GM23248 (cell line): ENCODE results near the gene ASH1L. TPM values are rescaled to one million over a fixed set of nuclear protein-coding genes. Genes with fewer than 3 reads are reported as not detected.
"Not testable (repeated sequence)": the region's sequence is repeated elsewhere in the genome, so short reads cannot be mapped to it uniquely, and the experiment has no call there.

Experiments used
- DNase-seq: peaks from one replicate; pipeline ENCODE4 v3.0.0-alpha.2; 2015
- H2AFZ ChIP-seq: fragments of 200-600 bp; sonication (generic); 2 replicates; pipeline ENCODE4 v1.6.1; 2016; ENCODE audit warnings: antibody characterized with exemption
- H3F3A ChIP-seq: fragments of 200-600 bp; sonication (generic); 2 replicates; pipeline ENCODE4 v1.6.1; 2016; ENCODE audit warnings: mild to moderate bottlenecking, antibody characterized with exemption, mixed run types; ENCODE audit not compliant: insufficient read depth
- H3K27ac ChIP-seq: fragments of 200-600 bp; sonication (generic); 2 replicates; pipeline ENCODE4 v1.5.1; 2016; ENCODE audit warnings: mild to moderate bottlenecking
- H3K27me3 ChIP-seq: fragments of 200-600 bp; sonication (generic); replicated peaks from 2 replicates; pipeline ENCODE4 v1.6.1; 2016; ENCODE audit warnings: mild to moderate bottlenecking; ENCODE audit not compliant: insufficient read depth
- H3K36me3 ChIP-seq: fragments of 200-600 bp; sonication (generic); 2 replicates; pipeline ENCODE4 v1.6.1; 2016; ENCODE audit warnings: low read depth, mild to moderate bottlenecking
- H3K4me1 ChIP-seq: fragments of 200-600 bp; sonication (generic); 2 replicates; pipeline ENCODE4 v1.6.1; 2016; ENCODE audit warnings: mild to moderate bottlenecking; ENCODE audit not compliant: insufficient read depth
- H3K4me2 ChIP-seq: fragments of 200-600 bp; sonication (generic); one replicate; pipeline ENCODE4 v1.6.1; 2016; ENCODE audit warnings: mild to moderate bottlenecking; ENCODE audit not compliant: unreplicated experiment
- H3K4me3 ChIP-seq: fragments of 200-600 bp; sonication (generic); 2 replicates; pipeline ENCODE4 v1.5.1; 2016; ENCODE audit warnings: mild to moderate bottlenecking
- H3K79me2 ChIP-seq: fragments of 200-600 bp; sonication (generic); 2 replicates; pipeline ENCODE4 v1.6.1; 2016; ENCODE audit warnings: mild to moderate bottlenecking; ENCODE audit not compliant: insufficient read depth
- H3K9ac ChIP-seq: fragments of 200-600 bp; sonication (generic); 2 replicates; pipeline ENCODE4 v1.6.1; 2016; ENCODE audit warnings: mild to moderate bottlenecking
- H3K9me2 ChIP-seq: fragments of 200-600 bp; sonication (generic); 2 replicates; pipeline ENCODE4 v1.6.1; 2016; ENCODE audit warnings: mixed run types, mild to moderate bottlenecking, moderate library complexity; ENCODE audit not compliant: insufficient read depth
- H3K9me3 ChIP-seq: fragments of 200-600 bp; sonication (generic); one replicate; pipeline ENCODE4 v1.6.1; 2017; ENCODE audit warnings: low read depth
- H4K20me1 ChIP-seq: fragments of 200-600 bp; sonication (generic); 2 replicates; pipeline ENCODE4 v1.6.0; 2016; ENCODE audit not compliant: insufficient read depth
- EZH2 ChIP-seq: fragments of 200-600 bp; sonication (generic); IDR thresholded peaks from 2 replicates; pipeline ENCODE4 v1.6.1; 2018; ENCODE audit warnings: antibody characterized with exemption, mild to moderate bottlenecking; ENCODE audit not compliant: insufficient read depth, poor library complexity, severe bottlenecking
- EZH2phosphoT487 ChIP-seq: fragments of 200-600 bp; sonication (generic); IDR thresholded peaks from 2 replicates; pipeline ENCODE4 v1.6.1; 2018; ENCODE audit warnings: antibody characterized with exemption, moderate library complexity, mild to moderate bottlenecking, low read depth; ENCODE audit not compliant: insufficient read depth
- WGBS, 2 experiments: methylation state at CpG; one replicate each; pipeline ENCODE4 v1.1.6; 2015 to 2017; ENCODE audit warnings: low lambda C conversion rate in 2 of 2, low coverage in 1 of 2; ENCODE audit errors: missing lambda C conversion rate in 2 of 2; 5-methylcytosine and 5-hydroxymethylcytosine counted together
- in situ Hi-C: fragments of 300-500 bp; cut with MboI; formaldehyde crosslinking; loops from 2 replicates; pipeline ENCODE4 v1.15.0; 2020
- polyA plus RNA-seq: library from polyadenylated mRNA; unstranded; fragments of >200 nt; fragmentation: Nextera tagmentation; extraction: Ambion mirVana; gene quantifications from 2 replicates; pipeline ENCODE4 v1.2.1, GENCODE V29; 2016
- total RNA-seq: library from RNA; depleted of rRNA; stranded (reverse); fragments of >200 nt; shearing (Covaris generic); gene quantifications from 2 replicates; pipeline ENCODE4 v1.2.3, GENCODE V29; 2014

ASH1L gene
- total and polyA plus RNA-seq, 2 experiments from 2014 or later, result 15.2 to 18.2 TPM

DNA sequence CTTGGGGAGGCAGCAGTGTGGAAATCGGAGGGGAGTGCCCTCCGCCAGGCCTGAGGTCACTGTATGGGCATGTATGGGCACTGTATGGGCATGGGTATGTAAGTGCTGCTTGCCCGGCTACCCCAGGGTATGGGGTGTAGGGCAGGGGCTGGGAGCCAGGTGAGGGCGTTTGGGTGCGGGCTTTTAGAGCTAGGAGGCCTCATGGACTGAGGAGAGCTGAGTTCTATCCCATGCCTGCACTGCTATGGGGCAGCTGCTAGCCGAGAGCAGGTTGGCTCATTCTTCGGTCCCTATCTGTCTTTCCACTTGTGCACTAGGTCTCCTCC lies 266.7 kb downstream of the ASH1L start:
- Histone ChIP-seq H3K27me3 (peaks cover 19% of the 10 kb centered on the region), H3F3A (no peaks in the 10 kb centered on the region), H3K9ac (no peak overlapping the region), H3K9me2 (no peaks in the 10 kb centered on the region), H3K36me3 (no peaks in the 10 kb centered on the region), H3K4me3 (no peak overlapping the region), H3K4me1 (no peaks in the 10 kb centered on the region), H3K79me2 (no peaks in the 10 kb centered on the region), H2AFZ (0 out of 2 replicates have a peak overlapping the region, but pooled peaks have one; percentile 74), H3K9me3 (no peaks in the 10 kb centered on the region), H3K4me2 (no peak overlapping the region), H4K20me1 (no peaks in the 10 kb centered on the region), H3K27ac (no peak overlapping the region)
- WGBS, 2 experiments, result 55 to 61% methylated on average over 7 of the region's 7 CpGs
- no peak for DNase-seq
- no peak for TF ChIP-seq EZH2
- in situ Hi-C loops, result no loop called here

DNA sequence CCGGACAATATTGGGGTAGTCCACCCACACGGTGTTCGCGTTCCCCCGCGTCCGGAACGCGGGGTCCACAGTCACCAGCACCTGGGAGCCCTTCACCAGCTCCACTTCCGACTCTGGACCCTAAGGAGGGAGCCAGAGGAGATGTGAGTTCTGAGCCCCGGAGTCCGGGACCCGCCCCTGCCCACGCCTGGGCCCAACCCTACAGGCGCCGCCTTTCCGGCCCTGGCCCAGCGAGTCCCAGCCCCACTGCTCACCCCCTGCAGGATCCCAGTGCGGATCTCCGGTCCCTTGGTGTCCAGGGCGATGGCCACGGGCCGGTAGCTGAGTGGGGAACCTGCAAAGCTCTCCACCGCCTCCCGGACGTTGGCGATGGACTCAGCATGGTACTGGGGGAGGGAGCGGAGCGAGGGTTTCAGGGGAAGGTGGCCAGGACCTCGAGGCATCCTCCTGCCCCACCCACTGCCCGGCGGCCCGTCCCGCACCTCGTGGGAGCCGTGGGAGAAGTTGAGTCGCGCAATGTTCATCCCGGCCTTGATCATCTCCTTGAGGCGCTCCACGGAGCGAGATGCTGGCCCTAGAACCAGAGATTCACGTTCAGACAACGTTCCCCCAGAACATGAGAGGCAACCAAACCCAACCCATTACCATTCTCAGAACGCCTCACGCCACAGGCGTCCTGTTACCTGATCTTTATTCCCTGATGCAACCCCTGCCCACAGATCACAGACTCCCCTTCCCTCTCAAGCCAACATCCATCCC lies 267.2 kb downstream of the ASH1L start:
- WGBS, 2 experiments, result 13 to 15% methylated on average over 36 to 38 of the region's 47 CpGs
- in situ Hi-C loops, result no loop called here
- Histone ChIP-seq H3K4me2 (peak overlapping the region; percentile 12), H3K27me3 (peaks cover 19% of the 10 kb centered on the region), H3F3A (no peaks in the 10 kb centered on the region), H3K9me2 (no peaks in the 10 kb centered on the region), H3K79me2 (no peaks in the 10 kb centered on the region), H3K27ac (no peak overlapping the region), H3K9ac (no peak overlapping the region), H3K4me1 (no peaks in the 10 kb centered on the region), H2AFZ (peak overlapping the region; percentile 74), H3K4me3 (peak overlapping the region; percentile 26; the same call in 1 of the 2 replicates), H3K9me3 (no peaks in the 10 kb centered on the region), H4K20me1 (no peaks in the 10 kb centered on the region), H3K36me3 (no peaks in the 10 kb centered on the region)
- TF ChIP-seq EZH2phosphoT487, result no peak
- peak; percentile 25 for TF ChIP-seq EZH2
- no peak for DNase-seq

DNA sequence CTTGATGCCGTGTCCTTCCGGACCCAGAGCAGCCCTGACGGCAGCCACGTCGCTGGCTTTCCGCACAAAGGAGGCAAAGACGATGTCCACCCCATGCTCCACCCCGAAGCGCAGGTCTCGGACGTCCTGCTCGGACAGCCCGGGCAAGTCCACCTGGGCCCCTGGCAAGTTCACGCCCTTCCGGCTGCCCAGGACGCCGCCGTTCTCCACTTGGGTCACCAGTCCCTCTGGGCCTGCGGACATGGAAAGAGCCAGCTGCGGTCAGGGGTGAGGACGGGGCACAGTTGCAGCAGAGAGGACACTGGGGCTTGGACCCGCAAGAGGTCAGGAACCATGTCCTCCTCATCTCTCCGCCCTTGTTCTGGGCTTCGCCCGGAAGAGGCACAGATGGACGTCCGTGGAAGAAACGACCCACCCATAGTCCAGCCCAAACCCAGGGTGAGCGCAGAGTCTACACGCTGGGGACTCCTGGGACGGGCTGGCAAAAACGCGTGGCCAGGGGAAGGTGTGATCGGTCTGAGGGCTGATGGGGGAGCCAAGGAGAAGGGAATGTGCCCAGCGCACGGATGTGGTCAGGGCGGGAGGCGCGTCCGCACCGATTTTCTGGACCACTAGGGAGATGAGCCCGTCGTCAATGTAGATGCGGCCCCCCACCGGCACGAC lies 268.0 kb downstream of the ASH1L start:
- Histone ChIP-seq H3K4me1 (no peaks in the 10 kb centered on the region), H2AFZ (peak overlapping the region; percentile 74), H3K4me3 (peak overlapping the region; percentile 26; the same call in 1 of the 2 replicates), H3K79me2 (no peaks in the 10 kb centered on the region), H3K9me3 (no peaks in the 10 kb centered on the region), H3K27me3 (peaks cover 19% of the 10 kb centered on the region), H3K27ac (no peak overlapping the region), H3K9ac (no peak overlapping the region), H3K36me3 (no peaks in the 10 kb centered on the region), H3K9me2 (no peaks in the 10 kb centered on the region), H3F3A (no peaks in the 10 kb centered on the region), H3K4me2 (peak overlapping the region; percentile 12), H4K20me1 (no peaks in the 10 kb centered on the region)
- in situ Hi-C loops, result no loop called here
- TF ChIP-seq EZH2phosphoT487, result no peak
- peak; percentile 38 for TF ChIP-seq EZH2
- 23 to 24% methylated on average over 45 to 46 of the region's 46 CpGs for WGBS, 2 experiments
- no peak for DNase-seq

DNA sequence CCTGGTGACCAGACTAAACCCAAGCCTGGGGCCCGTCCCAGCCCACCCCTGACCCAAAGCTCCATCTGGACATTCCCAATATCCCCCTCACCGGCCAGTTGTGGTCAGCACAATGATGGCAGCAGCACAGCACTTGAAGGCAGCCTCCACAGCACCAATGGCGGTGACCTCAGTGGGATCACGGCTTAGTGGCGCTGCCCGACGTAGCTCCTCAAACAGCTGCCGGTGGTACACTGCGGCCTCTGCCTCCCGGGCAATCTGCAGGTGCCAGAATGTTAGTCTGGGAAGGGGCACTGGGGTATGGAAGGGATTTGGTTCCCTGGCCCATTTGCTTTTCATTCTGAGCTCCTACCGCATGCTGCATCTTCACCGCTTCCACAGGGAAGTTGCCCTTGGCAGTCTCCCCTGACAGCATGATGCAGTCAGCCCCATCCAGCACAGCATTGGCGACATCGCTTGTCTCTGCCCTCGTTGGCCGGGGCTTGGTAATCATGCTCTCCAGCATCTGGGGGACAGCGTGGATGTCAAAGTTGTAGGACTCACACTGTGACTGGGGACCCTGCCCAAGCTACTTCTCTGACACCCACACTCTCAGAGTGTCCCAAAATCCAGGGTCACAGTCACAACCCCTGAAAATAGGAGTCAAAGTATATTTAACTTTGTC lies 269.4 kb downstream of the ASH1L start:
- WGBS, 2 experiments, result 69 to 70% methylated on average over 17 of the region's 17 CpGs

DNA sequence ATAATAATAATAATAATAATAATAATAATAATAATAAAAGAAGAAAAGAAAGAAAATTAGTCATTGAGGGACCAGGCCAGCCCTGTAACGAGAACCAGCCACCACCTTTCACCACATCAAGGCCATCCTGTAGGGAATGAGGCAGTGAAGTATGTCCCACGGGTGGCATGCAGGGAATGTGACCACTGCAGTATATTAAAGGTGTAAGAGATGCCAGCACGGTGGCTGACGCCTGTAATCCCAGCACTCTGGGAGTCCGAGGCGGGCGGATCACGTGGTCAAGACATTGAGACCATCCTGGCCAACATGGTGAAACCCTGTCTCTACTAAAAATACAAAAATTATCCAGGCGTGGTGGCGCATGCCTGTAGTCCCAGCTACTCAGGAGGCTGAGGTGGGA lies 271.6 kb downstream of the ASH1L start:
- WGBS, 2 experiments, result 66 to 72% methylated on average over 10 of the region's 10 CpGs

More for the DNA sequence above, 269.4 kb downstream of the ASH1L start:
- Histone ChIP-seq H3K9me3 (no peaks in the 10 kb centered on the region), H3K4me2 (no peak overlapping the region), H3K4me3 (no peak overlapping the region), H3K79me2 (no peaks in the 10 kb centered on the region), H3K27ac (no peak overlapping the region), H3K9ac (no peak overlapping the region), H4K20me1 (no peaks in the 10 kb centered on the region), H3K4me1 (no peaks in the 10 kb centered on the region), H3K36me3 (no peaks in the 10 kb centered on the region), H3K9me2 (no peaks in the 10 kb centered on the region), H3F3A (no peaks in the 10 kb centered on the region), H2AFZ (no peak overlapping the region), H3K27me3 (peaks cover 19% of the 10 kb centered on the region)
- TF ChIP-seq EZH2 (no peak), EZH2phosphoT487 (no peak)
- in situ Hi-C loops, result no loop called here
- DNase-seq, result no peak

More for the DNA sequence above, 271.6 kb downstream of the ASH1L start:
- in situ Hi-C loops, H3F3A ChIP-seq, H3K9me3 ChIP-seq, H3K36me3 ChIP-seq, H3K4me3 ChIP-seq, H2AFZ ChIP-seq, H3K9ac ChIP-seq, H3K79me2 ChIP-seq, H3K27ac ChIP-seq, H4K20me1 ChIP-seq, H3K4me1 ChIP-seq, H3K4me2 ChIP-seq, DNase-seq, H3K9me2 ChIP-seq: not testable (repeated sequence)
- H3K27me3 ChIP-seq, result peaks cover 19% of the 10 kb centered on the region
